Skeletal muscle cell (primary cell): ENCODE data around the gene ANKS6.
"Not testable (repeated sequence)": the region's sequence is repeated elsewhere in the genome, so short reads cannot be mapped to it uniquely, and the experiment has no call there.

Source experiments
- DNase-seq: peaks from one replicate; pipeline ENCODE4 v3.0.0-alpha.2; 2010; ENCODE audit warnings: low read depth
- H3K4me3 ChIP-seq: 2 replicates; pipeline ENCODE4 v1.5.1; 2011; ENCODE audit warnings: low read depth, mild to moderate bottlenecking, control low read depth, low read length, moderate library complexity

ANKS6 gene

DNA sequence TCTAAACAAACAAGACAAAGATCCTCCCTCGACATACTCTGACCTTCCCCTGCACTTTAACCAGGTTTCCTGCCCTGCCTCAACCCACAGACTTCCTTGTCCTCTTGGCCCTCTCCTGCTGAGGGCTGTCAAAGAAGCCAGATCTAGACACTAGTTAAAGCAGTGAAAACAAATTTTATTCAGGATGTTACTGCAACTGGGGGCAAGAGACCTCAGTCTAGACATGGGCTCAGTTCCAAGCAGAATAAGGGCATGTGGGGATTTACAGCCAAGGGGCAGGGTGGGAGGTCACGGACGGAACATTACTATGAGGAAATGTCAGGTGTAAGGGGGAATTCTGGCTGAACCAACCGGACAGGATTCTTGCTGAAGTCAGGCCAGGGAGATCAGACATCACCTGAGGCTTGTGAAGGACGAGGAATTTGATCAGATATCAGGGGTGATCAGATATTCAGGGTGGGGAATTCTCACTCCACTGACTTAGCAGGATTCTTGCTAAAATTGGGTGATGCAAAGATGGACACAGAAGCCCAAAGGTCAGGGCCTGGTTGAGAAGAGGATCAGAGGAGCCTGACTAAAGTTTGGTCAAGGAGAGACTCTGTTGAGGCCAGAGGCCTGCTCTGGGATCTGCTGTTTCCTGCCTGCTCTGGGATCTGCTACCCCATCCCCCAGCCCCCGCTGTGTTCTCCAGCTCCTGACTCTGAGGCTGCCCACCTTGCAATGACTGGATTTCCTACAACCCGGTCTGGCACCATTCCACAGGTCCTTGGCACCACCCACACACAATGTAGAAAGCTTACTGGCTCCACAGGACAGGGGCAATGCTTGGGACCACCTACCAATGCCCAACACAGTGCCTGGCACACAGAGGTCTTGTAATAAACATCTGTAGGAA lies 109.1 kb downstream of the ANKS6 start:
- H3K4me3 ChIP-seq, result no peak overlapping the region
- DNase-seq, result no peak

DNA sequence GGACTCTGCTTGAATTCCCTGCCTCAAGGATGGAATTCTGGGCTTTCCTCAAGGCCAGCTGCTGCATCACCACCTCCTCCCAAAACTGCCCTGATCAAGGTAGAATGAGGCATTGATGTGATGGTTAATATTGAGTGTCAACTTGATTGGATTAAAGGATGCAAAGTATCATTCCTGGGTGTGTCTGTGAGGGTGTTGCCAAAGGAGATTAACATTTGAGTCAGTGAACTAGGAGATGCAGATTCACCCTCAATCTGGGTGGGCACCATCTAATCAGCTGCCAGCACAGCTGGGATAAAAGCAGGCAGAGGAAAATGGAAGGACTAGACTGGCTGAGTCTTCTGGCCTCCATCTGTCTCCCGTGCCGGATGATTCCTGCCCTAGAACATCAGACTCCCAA lies 111.5 kb downstream of the ANKS6 start:
- DNase-seq, H3K4me3 ChIP-seq: not testable (repeated sequence)
